K562 (cell line): ENCODE results near the gene PCP4L1.

Source experiments
- CBX2 ChIP-seq: fragments of 200-600 bp; sonication (generic); IDR thresholded peaks from one replicate; pipeline ENCODE4 v1.6.1; 2012; ENCODE audit warnings: mild to moderate bottlenecking, low read length, inconsistent platforms; ENCODE audit not compliant: insufficient read depth, poor library complexity, severe bottlenecking
- ZNF444 ChIP-seq: fragments of 250-450 bp; sonication (Bioruptor Pico); IDR thresholded peaks from 2 replicates; pipeline ENCODE4 v1.4.0; 2020; ENCODE audit warnings: mild to moderate bottlenecking, moderate library complexity
- TF ChIP-seq, protein P1 (sequence below): fragments of 450-650 bp; formaldehyde crosslinking; IDR thresholded peaks from 2 replicates; pipeline ENCODE4 v1.4.0; 2022; ENCODE audit warnings: missing genetic modification characterization

DNA sequence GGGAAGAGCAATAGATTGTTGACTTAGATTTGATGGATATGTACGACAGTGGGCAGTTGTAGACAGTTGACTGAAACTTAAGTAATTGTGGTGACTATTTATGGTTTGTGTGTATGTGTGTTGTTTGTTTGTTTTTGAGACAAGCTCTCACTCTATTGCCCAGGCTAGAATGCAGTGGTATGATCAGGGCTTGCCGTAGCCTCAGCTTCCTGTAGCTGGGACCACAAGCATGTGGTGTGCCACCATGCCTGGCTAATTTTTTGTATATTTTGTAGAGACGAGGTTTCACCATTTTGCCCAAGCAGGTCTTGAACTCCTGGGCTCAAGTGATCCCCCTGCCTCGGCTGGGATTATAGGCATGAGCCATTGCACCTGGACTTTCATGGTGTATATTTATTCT lies 65.5 kb downstream of the PCP4L1 start:
- no peak for TF ChIP-seq ZNF444 (CRISPR knock-in tag)
- no peak for TF ChIP-seq CBX2
- TF ChIP-seq, protein P1, sequence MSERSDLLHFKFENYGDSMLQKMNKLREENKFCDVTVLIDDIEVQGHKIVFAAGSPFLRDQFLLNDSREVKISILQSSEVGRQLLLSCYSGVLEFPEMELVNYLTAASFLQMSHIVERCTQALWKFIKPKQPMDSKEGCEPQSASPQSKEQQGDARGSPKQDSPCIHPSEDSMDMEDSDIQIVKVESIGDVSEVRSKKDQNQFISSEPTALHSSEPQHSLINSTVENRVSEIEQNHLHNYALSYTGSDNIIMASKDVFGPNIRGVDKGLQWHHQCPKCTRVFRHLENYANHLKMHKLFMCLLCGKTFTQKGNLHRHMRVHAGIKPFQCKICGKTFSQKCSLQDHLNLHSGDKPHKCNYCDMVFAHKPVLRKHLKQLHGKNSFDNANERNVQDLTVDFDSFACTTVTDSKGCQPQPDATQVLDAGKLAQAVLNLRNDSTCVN (CRISPR knock-in tag): no peak
